Measurements from ENCODE around the gene TOPBP1.

Gene TOPBP1

GRCh38 chr3:133611534-133611933 is 50.2 kb downstream of the TOPBP1 start:
- Histone ChIP-seq H3K36me3 (peaks cover 39 to 73% (median 64%) of the 10 kb centered on the region in 3 donors), H3K9me3 (no peaks in the 10 kb centered on the region), H3K27ac (no peak overlapping the region), H3K27me3 (no peaks in the 10 kb centered on the region), H3K4me1 (no peaks in the 10 kb centered on the region), H3K4me3 (no peak overlapping the region)
- intact Hi-C loops (cut with DNase I; ENCODE audit: low total_unique reads): no loop called here
- TF ChIP-seq, protein P1, sequence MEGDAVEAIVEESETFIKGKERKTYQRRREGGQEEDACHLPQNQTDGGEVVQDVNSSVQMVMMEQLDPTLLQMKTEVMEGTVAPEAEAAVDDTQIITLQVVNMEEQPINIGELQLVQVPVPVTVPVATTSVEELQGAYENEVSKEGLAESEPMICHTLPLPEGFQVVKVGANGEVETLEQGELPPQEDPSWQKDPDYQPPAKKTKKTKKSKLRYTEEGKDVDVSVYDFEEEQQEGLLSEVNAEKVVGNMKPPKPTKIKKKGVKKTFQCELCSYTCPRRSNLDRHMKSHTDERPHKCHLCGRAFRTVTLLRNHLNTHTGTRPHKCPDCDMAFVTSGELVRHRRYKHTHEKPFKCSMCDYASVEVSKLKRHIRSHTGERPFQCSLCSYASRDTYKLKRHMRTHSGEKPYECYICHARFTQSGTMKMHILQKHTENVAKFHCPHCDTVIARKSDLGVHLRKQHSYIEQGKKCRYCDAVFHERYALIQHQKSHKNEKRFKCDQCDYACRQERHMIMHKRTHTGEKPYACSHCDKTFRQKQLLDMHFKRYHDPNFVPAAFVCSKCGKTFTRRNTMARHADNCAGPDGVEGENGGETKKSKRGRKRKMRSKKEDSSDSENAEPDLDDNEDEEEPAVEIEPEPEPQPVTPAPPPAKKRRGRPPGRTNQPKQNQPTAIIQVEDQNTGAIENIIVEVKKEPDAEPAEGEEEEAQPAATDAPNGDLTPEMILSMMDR (IDR thresholded peaks at IDR 0.05): no peak
- no peak for DNase-seq

GRCh38 chr3:133610031-133610430 is 51.7 kb downstream of the TOPBP1 start:
- intact Hi-C loops (cut with DNase I; ENCODE audit: low total_unique reads): no loop called here
- Histone ChIP-seq H3K9me3 (no peaks in the 10 kb centered on the region), H3K27ac (no peak overlapping the region), H3K4me1 (no peaks in the 10 kb centered on the region), H3K27me3 (no peaks in the 10 kb centered on the region), H3K36me3 (peaks cover 30 to 58% (median 49%) of the 10 kb centered on the region in 3 donors), H3K4me3 (no peak overlapping the region)
- no peak for DNase-seq
- TF ChIP-seq, protein P1 (IDR thresholded peaks at IDR 0.05): no peak

- intact Hi-C loops (cut with DNase I; ENCODE audit: low total_unique reads): no loop called here
- H3K27ac ChIP-seq: no peak overlapping the region
- H3K36me3 ChIP-seq: peaks cover 30 to 61% (median 43%) of the 10 kb centered on the region in 3 donors
- H3K9me3 ChIP-seq: no peaks in the 10 kb centered on the region
- no peaks in the 10 kb centered on the region for H3K27me3 ChIP-seq
- no peak overlapping the region for H3K4me3 ChIP-seq
- H3K4me1 ChIP-seq: no peaks in the 10 kb centered on the region
- no peak for DNase-seq
- TF ChIP-seq, protein P1 (IDR thresholded peaks at IDR 0.05): no peak
Observed at GRCh38 chr3:133608388-133608787, 53.4 kb downstream of the TOPBP1 start.

- Histone ChIP-seq H3K9me3 (no peaks in the 10 kb centered on the region), H3K4me3 (no peak overlapping the region), H3K27ac (no peak overlapping the region), H3K4me1 (no peaks in the 10 kb centered on the region), H3K27me3 (no peaks in the 10 kb centered on the region), H3K36me3 (peaks cover 30 to 55% (median 43%) of the 10 kb centered on the region in 3 donors)
- TF ChIP-seq, protein P1 (IDR thresholded peaks at IDR 0.05): no peak
- intact Hi-C loops (cut with DNase I; ENCODE audit: low total_unique reads): no loop called here
- DNase-seq: no peak
Observed at GRCh38 chr3:133607816-133608215, 53.9 kb downstream of the TOPBP1 start.

- H3K4me3 ChIP-seq: no peak overlapping the region
- H3K36me3 ChIP-seq: peaks cover 30 to 49% (median 41%) of the 10 kb centered on the region in 3 donors
- intact Hi-C loops (cut with DNase I; ENCODE audit: low total_unique reads): no loop called here
- H3K27ac ChIP-seq: no peak overlapping the region
- no peaks in the 10 kb centered on the region for H3K27me3 ChIP-seq
- TF ChIP-seq, protein P1 (IDR thresholded peaks at IDR 0.05): no peak
- H3K9me3 ChIP-seq: no peaks in the 10 kb centered on the region
- no peak for DNase-seq
- no peaks in the 10 kb centered on the region for H3K4me1 ChIP-seq
Observed at GRCh38 chr3:133606902-133607301, 54.8 kb downstream of the TOPBP1 start.

DNA sequence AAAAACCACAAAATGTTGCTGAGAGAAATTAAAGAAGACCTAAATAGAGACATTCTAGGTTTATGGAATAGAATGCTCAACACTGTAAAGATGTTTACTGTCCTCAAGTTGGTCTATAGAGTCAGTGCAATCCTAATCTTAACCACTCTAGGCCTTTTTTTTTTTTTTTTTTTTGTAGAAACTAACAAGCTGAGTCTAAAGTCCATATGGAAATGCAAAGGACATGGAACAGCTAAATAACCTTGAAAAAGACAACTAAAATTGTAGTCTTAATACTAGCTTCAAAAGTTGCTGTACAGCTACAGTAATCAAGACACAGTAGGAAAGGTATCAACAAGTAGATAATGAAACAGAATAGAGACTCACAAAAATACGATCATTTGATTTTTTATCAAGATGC is 55.4 kb downstream of the TOPBP1 start:
- Histone ChIP-seq H3K9me3 (no peaks in the 10 kb centered on the region), H3K27ac (no peak overlapping the region), H3K36me3 (peaks cover 30 to 45% (median 36%) of the 10 kb centered on the region in 3 donors), H3K27me3 (no peaks in the 10 kb centered on the region), H3K4me1 (no peaks in the 10 kb centered on the region), H3K4me3 (no peak overlapping the region)
- intact Hi-C loops (cut with DNase I; ENCODE audit: low total_unique reads): no loop called here
- no peak for DNase-seq
- TF ChIP-seq, protein P1 (IDR thresholded peaks at IDR 0.05): no peak

Data from tibial artery (tissue), 4 donors.